ENCODE data around the gene ZNF853.

GRCh38 chr7:6571160-6571779 is 44.1 kb upstream of the ZNF853 start:
- TF ChIP-seq MAX (IDR thresholded peaks at IDR 0.05; ENCODE audit: insufficient read depth, insufficient read length) (no peak), CTCF (IDR thresholded peaks at IDR 0.05; ENCODE audit: extremely low read depth in 1 of 2, insufficient read depth in 1 of 2, low read depth in 1 of 2, low read length in 2 of 2) (no peak), POLR2A (IDR thresholded peaks at IDR 0.05; ENCODE audit: low read depth, low read length) (no peak)
